ENCODE data around the gene ACSL1.

ACSL1 gene

GRCh38 chr4:184722798-184723197, 103.0 kb downstream of the ACSL1 start:
- no peak for DNase-seq (ENCODE audit: low read depth in 2 of 2)

GRCh38 chr4:184721254-184721653, 104.5 kb downstream of the ACSL1 start:
- no peak for DNase-seq (ENCODE audit: low read depth in 2 of 2)

- no peak for DNase-seq (ENCODE audit: low read depth in 2 of 2)
Measured at GRCh38 chr4:184719407-184719806, 106.4 kb downstream of the ACSL1 start.

GRCh38 chr4:184715526-184715925, 110.2 kb downstream of the ACSL1 start:
- no peak for DNase-seq (ENCODE audit: low read depth in 2 of 2)

GRCh38 chr4:184713887-184714286, 111.9 kb downstream of the ACSL1 start:
- DNase-seq (ENCODE audit: low read depth in 2 of 2): no peak

GRCh38 chr4:184712322-184712721, 113.4 kb downstream of the ACSL1 start:
- DNase-seq (ENCODE audit: low read depth in 2 of 2): no peak

GRCh38 chr4:184706453-184706852, 119.3 kb downstream of the ACSL1 start:
- DNase-seq (ENCODE audit: low read depth in 2 of 2): no peak

- DNase-seq (ENCODE audit: low read depth in 2 of 2): no peak
Measured at GRCh38 chr4:184705692-184706091, 120.1 kb downstream of the ACSL1 start.

Measured in stimulated activated CD8-positive, alpha-beta memory T cell treated with anti-CD3 and anti-CD28 coated beads, Interleukin-15, amount 100 ng/mL, for 48 hours (primary cell).